ENCODE measurements around the gene GAL. TPM values are rescaled to one million over a fixed set of nuclear protein-coding genes. Genes with fewer than 3 reads are reported as not detected.

The GAL gene
- polyA plus RNA-seq, 2 donors, result 0.12 to 0.46 TPM

DNA sequence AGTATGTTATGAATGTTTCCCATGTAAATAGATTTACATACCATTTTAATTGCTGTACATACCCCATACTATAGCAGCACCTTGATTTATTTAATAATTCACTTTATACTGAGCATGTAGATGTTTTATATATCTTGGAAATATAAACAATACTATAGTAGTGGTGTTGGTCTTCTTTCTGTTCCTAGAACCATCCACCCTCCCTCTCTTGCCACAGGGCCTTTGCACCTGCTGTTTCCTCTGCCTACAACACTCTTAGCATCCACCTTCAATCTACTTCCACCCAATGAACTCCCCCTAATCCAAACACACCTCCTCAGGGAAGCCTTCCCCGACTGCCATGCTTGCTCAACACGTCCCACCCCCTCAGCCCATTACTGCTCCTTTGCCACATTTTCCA lies 36.7 kb downstream of the GAL start:
- WGBS, 2 donors, result 89 to 92% methylated on average over 2 of the region's 2 CpGs
- Histone ChIP-seq H3K27me3 (ENCODE audit: control insufficient read depth in 1 of 2, insufficient read depth in 2 of 2, low read length in 2 of 2) (peaks cover 0 to 3% of the 10 kb centered on the region in 2 donors), H3K9me3 (ENCODE audit: control insufficient read depth in 2 of 2, insufficient read depth in 1 of 2, low read depth in 1 of 2, low read length in 1 of 2) (peaks cover 0 to 2% of the 10 kb centered on the region in 2 donors), H3K36me3 (ENCODE audit: control insufficient read depth in 2 of 2, insufficient read depth in 2 of 2, low read length in 1 of 2) (no peaks in the 10 kb centered on the region), H3K27ac (ENCODE audit: low read depth in 2 of 2, low read length in 1 of 2) (no peak overlapping the region), H3K4me3 (ENCODE audit: low read depth in 1 of 2, low read length in 2 of 2) (no peak overlapping the region), H3K4me1 (ENCODE audit: control insufficient read depth in 2 of 2, insufficient read depth in 2 of 2, low read length in 1 of 2) (no peaks in the 10 kb centered on the region)

DNA sequence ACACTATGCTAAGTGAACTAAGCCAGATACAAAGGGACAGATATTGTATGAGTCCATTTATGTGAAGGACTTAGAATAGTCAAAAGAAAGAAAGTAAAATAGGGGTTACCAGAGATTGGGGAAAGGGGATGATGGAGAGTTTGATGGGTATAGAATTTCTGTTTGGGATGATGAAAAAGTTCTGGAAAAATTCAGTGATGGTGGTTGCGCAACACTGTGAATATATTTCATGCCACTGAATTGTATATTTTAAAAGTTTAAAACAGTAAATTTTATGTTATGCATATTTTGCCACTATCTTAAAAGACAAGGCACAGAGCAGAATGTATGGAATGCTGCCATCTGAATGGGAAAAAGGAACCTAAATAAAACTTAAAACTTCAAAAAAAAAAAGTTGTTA lies 37.8 kb downstream of the GAL start:
- H3K4me3 ChIP-seq (ENCODE audit: low read depth in 1 of 2, low read length in 2 of 2), result no peak overlapping the region
- peaks cover 0 to 3% of the 10 kb centered on the region in 2 donors for H3K27me3 ChIP-seq (ENCODE audit: control insufficient read depth in 1 of 2, insufficient read depth in 2 of 2, low read length in 2 of 2)
- H3K36me3 ChIP-seq (ENCODE audit: control insufficient read depth in 2 of 2, insufficient read depth in 2 of 2, low read length in 1 of 2), result no peaks in the 10 kb centered on the region
- H3K4me1 ChIP-seq (ENCODE audit: control insufficient read depth in 2 of 2, insufficient read depth in 2 of 2, low read length in 1 of 2), result no peaks in the 10 kb centered on the region
- 97 to 100% methylated on average over 1 of the region's 1 CpG for WGBS, 2 donors
- peaks cover 0 to 2% of the 10 kb centered on the region in 2 donors for H3K9me3 ChIP-seq (ENCODE audit: control insufficient read depth in 2 of 2, insufficient read depth in 1 of 2, low read depth in 1 of 2, low read length in 1 of 2)
- no peak overlapping the region for H3K27ac ChIP-seq (ENCODE audit: low read depth in 2 of 2, low read length in 1 of 2)

DNA sequence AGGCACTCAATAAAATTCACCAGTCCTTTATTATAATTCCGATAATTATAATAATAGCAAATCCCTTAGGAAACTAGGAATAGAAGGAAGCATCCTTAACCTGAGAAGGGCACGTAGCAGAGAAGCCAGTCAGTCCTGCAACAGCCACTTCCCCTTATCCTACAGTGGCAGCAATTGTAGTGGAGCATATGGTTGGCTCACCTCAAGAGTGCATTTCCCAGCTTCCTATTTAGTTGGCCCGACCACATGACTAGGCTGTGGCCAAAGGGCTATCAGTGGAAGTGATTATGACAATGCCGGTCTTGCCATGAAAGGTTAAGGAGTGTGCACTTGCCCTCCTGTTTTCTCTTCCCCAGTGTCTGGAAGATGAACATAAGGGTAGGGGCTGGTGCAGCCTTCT lies 39.9 kb downstream of the GAL start:
- Histone ChIP-seq H3K9me3 (ENCODE audit: control insufficient read depth in 2 of 2, insufficient read depth in 1 of 2, low read depth in 1 of 2, low read length in 1 of 2) (no peaks in the 10 kb centered on the region), H3K27me3 (ENCODE audit: control insufficient read depth in 1 of 2, insufficient read depth in 2 of 2, low read length in 2 of 2) (peaks cover 0 to 3% of the 10 kb centered on the region in 2 donors), H3K27ac (ENCODE audit: low read depth in 2 of 2, low read length in 1 of 2) (no peak overlapping the region), H3K36me3 (ENCODE audit: control insufficient read depth in 2 of 2, insufficient read depth in 2 of 2, low read length in 1 of 2) (no peaks in the 10 kb centered on the region), H3K4me3 (ENCODE audit: low read depth in 1 of 2, low read length in 2 of 2) (no peak overlapping the region), H3K4me1 (ENCODE audit: control insufficient read depth in 2 of 2, insufficient read depth in 2 of 2, low read length in 1 of 2) (no peaks in the 10 kb centered on the region)
- 80% methylated on average over 4 of the region's 4 CpGs for WGBS, 2 donors

DNA sequence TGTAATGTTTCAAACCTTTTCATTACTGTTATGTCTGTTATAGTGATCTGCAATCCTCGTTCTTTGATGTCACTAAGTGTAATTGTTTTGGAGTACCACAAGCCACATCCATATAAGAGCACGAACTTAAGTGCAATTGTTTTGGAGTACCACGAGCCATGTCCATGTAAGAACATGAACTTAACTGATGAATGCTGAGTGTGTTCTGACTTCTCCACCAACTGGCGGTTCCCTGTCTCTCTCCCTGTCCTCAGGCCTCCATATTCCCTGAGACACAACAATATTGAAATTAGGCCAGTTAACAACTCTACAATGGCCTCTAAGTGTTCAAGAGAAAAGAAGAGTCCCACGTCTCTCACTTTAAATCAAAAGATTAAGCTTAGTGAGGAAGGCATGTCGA lies 43.4 kb downstream of the GAL start:
- Histone ChIP-seq H3K4me1 (ENCODE audit: control insufficient read depth in 2 of 2, insufficient read depth in 2 of 2, low read length in 1 of 2) (no peaks in the 10 kb centered on the region), H3K4me3 (ENCODE audit: low read depth in 1 of 2, low read length in 2 of 2) (no peak overlapping the region), H3K27me3 (ENCODE audit: control insufficient read depth in 1 of 2, insufficient read depth in 2 of 2, low read length in 2 of 2) (no peaks in the 10 kb centered on the region), H3K9me3 (ENCODE audit: control insufficient read depth in 2 of 2, insufficient read depth in 1 of 2, low read depth in 1 of 2, low read length in 1 of 2) (no peaks in the 10 kb centered on the region), H3K36me3 (ENCODE audit: control insufficient read depth in 2 of 2, insufficient read depth in 2 of 2, low read length in 1 of 2) (no peaks in the 10 kb centered on the region), H3K27ac (ENCODE audit: low read depth in 2 of 2, low read length in 1 of 2) (no peak overlapping the region)
- WGBS, 2 donors, result 85 to 88% methylated on average over 6 of the region's 6 CpGs

DNA sequence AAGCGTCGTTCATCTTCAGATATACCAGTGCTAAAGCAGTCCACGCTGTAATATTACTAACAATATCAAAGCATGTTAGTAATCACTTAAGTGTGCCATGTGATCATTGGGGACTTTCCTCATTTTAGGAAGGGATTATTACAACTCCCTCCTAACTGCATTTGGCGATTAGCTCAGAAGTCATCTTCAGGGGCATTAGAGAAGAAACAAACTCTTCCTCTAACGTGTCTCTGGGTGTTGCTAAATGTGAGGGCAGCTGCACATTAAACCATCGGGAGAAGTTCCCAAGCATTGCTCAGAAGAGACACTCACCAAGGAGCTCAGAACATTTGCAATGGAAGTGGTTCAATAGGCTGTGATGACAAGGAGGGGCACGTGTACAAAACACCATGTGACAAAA lies 49.8 kb downstream of the GAL start:
- Histone ChIP-seq H3K9me3 (ENCODE audit: control insufficient read depth in 2 of 2, insufficient read depth in 1 of 2, low read depth in 1 of 2, low read length in 1 of 2) (no peaks in the 10 kb centered on the region), H3K4me1 (ENCODE audit: control insufficient read depth in 2 of 2, insufficient read depth in 2 of 2, low read length in 1 of 2) (peaks cover 0 to 1% of the 10 kb centered on the region in 2 donors), H3K36me3 (ENCODE audit: control insufficient read depth in 2 of 2, insufficient read depth in 2 of 2, low read length in 1 of 2) (peaks cover 0 to 2% of the 10 kb centered on the region in 2 donors), H3K27ac (ENCODE audit: low read depth in 2 of 2, low read length in 1 of 2) (no peak overlapping the region), H3K4me3 (ENCODE audit: low read depth in 1 of 2, low read length in 2 of 2) (no peak overlapping the region), H3K27me3 (ENCODE audit: control insufficient read depth in 1 of 2, insufficient read depth in 2 of 2, low read length in 2 of 2) (no peaks in the 10 kb centered on the region)
- WGBS, 2 donors, result 85% methylated on average over 7 of the region's 7 CpGs

DNA sequence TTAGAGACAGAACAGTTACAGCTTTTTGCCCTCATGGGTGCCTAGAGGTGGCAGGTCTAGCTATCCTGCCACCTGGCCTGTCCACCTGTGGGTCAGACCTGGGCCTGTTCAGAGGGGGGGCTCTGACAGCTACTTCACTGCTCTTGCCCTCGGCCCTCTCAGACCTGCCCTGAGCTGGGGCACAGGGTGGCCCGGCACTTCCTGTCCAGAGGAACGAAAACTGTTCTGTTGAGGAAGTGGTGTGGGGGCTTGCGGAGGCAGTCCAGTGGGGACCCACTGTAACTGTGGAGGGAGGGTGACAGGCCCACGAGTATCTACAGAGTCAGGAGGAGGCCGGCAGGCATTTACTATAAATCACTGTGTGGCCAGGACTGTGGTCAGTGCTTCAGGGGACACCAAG lies 50.8 kb downstream of the GAL start:
- no peaks in the 10 kb centered on the region for H3K9me3 ChIP-seq (ENCODE audit: control insufficient read depth in 2 of 2, insufficient read depth in 1 of 2, low read depth in 1 of 2, low read length in 1 of 2)
- no peak overlapping the region for H3K4me3 ChIP-seq (ENCODE audit: low read depth in 1 of 2, low read length in 2 of 2)
- H3K4me1 ChIP-seq (ENCODE audit: control insufficient read depth in 2 of 2, insufficient read depth in 2 of 2, low read length in 1 of 2), result peaks cover 0 to 1% of the 10 kb centered on the region in 2 donors
- no peaks in the 10 kb centered on the region for H3K27me3 ChIP-seq (ENCODE audit: control insufficient read depth in 1 of 2, insufficient read depth in 2 of 2, low read length in 2 of 2)
- H3K36me3 ChIP-seq (ENCODE audit: control insufficient read depth in 2 of 2, insufficient read depth in 2 of 2, low read length in 1 of 2), result peaks cover 0 to 2% of the 10 kb centered on the region in 2 donors
- no peak overlapping the region for H3K27ac ChIP-seq (ENCODE audit: low read depth in 2 of 2, low read length in 1 of 2)
- WGBS, 2 donors, result 77% methylated on average over 6 of the region's 6 CpGs

DNA sequence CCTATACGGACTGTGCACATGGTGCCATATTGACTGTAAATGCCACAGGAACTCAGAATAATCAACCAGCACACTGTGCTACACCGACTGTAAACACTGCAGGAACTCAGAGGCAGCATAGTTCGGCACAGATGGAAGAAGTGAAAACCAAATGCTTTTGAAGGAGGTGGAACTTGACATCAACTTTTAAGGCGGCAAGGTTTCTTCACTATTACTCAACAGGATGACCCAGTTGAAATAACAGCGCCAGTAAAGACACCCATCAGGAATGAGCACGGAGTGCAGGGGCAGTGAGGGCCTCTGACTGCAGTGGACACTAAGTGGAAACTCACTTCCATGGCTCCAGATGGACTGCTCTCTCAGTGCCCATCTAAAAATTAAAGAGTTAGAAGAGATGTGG lies 51.3 kb downstream of the GAL start:
- Histone ChIP-seq H3K27ac (ENCODE audit: low read depth in 2 of 2, low read length in 1 of 2) (no peak overlapping the region), H3K4me3 (ENCODE audit: low read depth in 1 of 2, low read length in 2 of 2) (no peak overlapping the region), H3K27me3 (ENCODE audit: control insufficient read depth in 1 of 2, insufficient read depth in 2 of 2, low read length in 2 of 2) (no peaks in the 10 kb centered on the region), H3K36me3 (ENCODE audit: control insufficient read depth in 2 of 2, insufficient read depth in 2 of 2, low read length in 1 of 2) (peaks cover 0 to 2% of the 10 kb centered on the region in 2 donors), H3K9me3 (ENCODE audit: control insufficient read depth in 2 of 2, insufficient read depth in 1 of 2, low read depth in 1 of 2, low read length in 1 of 2) (no peaks in the 10 kb centered on the region), H3K4me1 (ENCODE audit: control insufficient read depth in 2 of 2, insufficient read depth in 2 of 2, low read length in 1 of 2) (peaks cover 0 to 1% of the 10 kb centered on the region in 2 donors)
- 87 to 89% methylated on average over 6 of the region's 6 CpGs for WGBS, 2 donors

Other genes with a start within 250 kb of the GAL start
- 10 to 100 TPM; 23.0 to 24.8 TPM for gene PPP6R3, start 223.8 kb upstream of the GAL start, polyA plus RNA-seq
- 1 to 10 TPM; 3.0 to 3.7 TPM for gene TESMIN, start 67.0 kb downstream of the GAL start, polyA plus RNA-seq
- gene CPT1A, start 157.4 kb downstream of the GAL start, polyA plus RNA-seq, result 10 to 100 TPM in 1 of 2 donors, 1 to 10 TPM in 1; 8.4 to 13.8 TPM
- 10 to 100 TPM; 63.0 to 77.6 TPM for gene MRPL21, start 219.3 kb downstream of the GAL start, polyA plus RNA-seq
- gene IGHMBP2, start 219.3 kb downstream of the GAL start, polyA plus RNA-seq, result 10 to 100 TPM; 10.9 to 22.3 TPM

Data from esophagus (tissue), 2 donors.